GM12891 (cell line): Measurements from ENCODE around the gene IL31RA.

ENCODE experiments used
- DNase-seq: peaks from one replicate; pipeline ENCODE4 v3.0.0; 2011; ENCODE audit warnings: low spot score; ENCODE audit not compliant: insufficient read length
- FAIRE-seq: peaks from 2 replicates; lab custom pipeline; 2011; peaks lifted over from hg19 to GRCh38; lab: Jason Lieb, UNC
- PAX5 ChIP-seq: IDR thresholded peaks from 2 replicates; pipeline ENCODE4 v1.6.1; 2011; ENCODE audit warnings: low read length, moderate library complexity, mild to moderate bottlenecking; ENCODE audit not compliant: insufficient read depth, severe bottlenecking
- POLR2A ChIP-seq: IDR thresholded peaks from 2 replicates; pipeline ENCODE4 v1.6.1; 2011; ENCODE audit warnings: low read depth, low read length, control low read depth
- POLR2AphosphoS5 ChIP-seq: IDR thresholded peaks from 2 replicates; pipeline ENCODE4 v1.6.1; 2011; ENCODE audit warnings: low read depth, low read length, control low read depth
- POU2F2 ChIP-seq: IDR thresholded peaks from 2 replicates; pipeline ENCODE4 v1.6.1; 2011; ENCODE audit warnings: low read depth, mild to moderate bottlenecking, control low read depth, low read length, moderate library complexity
- SPI1 ChIP-seq: IDR thresholded peaks from 2 replicates; pipeline ENCODE4 v1.6.1; 2011; ENCODE audit warnings: low read depth, low read length, control low read depth
- TAF1 ChIP-seq: IDR thresholded peaks from 2 replicates; pipeline ENCODE4 v1.6.1; 2011; ENCODE audit warnings: low read depth, low read length, control low read depth

Gene IL31RA

DNA sequence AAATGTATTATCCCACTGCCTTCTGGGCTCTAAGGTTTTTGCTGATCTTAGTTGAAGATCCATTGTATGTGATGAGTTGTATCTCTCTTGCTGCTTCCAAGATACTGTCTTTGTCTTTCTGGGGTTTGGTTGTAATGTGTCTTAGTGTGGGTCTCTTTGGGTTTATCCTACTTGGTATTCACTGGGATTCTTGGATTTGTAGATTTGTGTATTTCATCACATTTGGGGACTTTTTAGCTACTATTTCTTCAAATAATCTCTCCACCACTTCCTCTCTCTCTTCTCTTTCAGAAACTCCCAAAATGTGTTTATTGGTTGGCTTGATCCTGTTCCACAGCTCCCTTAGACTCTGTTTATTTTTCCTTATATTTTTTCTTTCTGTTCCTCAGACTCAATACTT is 26.5 kb downstream of the IL31RA start:
- TF ChIP-seq PAX5 (no peak), POLR2A (no peak), TAF1 (no peak), POLR2AphosphoS5 (no peak), POU2F2 (no peak), SPI1 (no peak)
- FAIRE-seq (no peak), DNase-seq (no peak)

DNA sequence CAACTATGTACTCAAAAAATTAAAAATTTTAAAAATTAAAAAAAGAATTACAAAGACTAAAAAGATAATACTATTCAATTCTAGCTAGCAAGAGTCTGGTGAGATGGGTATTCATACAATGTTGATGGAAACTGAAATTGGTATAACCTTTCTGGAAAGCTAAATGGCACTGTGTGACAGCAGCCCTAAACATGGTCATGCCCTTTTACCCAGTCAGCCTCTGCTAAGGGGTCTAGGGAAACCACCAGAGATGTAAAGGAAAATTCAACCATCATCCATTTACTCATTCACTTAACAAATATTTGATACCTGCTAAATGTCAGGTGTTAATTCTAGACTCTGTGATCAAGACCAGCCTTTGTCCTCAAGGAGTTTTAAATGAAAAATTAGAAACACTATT is 29.3 kb downstream of the IL31RA start:
- no peak for TF ChIP-seq POLR2AphosphoS5
- TF ChIP-seq TAF1, result no peak
- TF ChIP-seq SPI1, result no peak
- TF ChIP-seq POLR2A, result no peak
- no peak for TF ChIP-seq POU2F2
- no peak for TF ChIP-seq PAX5
- DNase-seq (no peak), FAIRE-seq (no peak)

DNA sequence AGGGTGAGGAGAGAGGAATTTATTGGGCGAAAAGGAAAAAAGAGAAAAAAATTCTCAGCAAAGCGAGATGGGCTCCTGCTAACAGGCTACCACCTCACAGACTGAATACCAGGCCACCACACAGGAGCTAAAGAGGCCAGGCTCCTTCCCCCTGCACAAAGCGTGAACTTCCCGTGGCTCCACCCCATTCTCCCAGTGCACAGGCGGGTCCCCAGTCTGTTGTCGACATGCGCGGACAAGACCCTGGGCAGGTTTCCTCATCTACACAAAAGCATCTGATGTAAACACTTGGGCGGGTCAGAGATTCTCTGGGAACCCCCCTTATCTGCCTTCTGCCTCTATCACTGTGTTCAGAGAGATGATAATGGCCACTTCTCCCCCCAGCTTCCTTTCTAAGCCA is 34.2 kb downstream of the IL31RA start:
- DNase-seq, result no peak
- TF ChIP-seq TAF1 (no peak), PAX5 (no peak), POU2F2 (no peak)
- FAIRE-seq, result no peak

DNA sequence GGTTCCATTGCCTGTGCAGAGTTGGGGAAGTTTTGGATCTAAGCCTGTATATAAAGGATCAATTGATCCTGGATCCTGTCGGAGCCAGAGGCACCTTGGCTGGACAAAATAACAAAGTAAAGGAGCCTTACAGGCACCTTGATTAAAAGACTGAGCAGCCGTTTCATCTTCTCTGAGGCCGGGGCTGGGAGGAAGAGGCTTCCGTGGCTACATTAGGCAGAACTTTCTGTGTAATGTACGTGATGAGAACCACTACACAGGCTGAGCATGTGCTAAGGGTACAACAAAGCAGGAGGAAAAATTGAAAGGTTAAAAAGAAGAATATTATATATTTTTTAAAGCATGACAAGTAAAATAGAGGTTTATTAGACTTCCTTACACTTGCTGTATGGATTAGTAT is 37.0 kb downstream of the IL31RA start:
- DNase-seq (no peak), FAIRE-seq (no peak)
- TF ChIP-seq POLR2A, result no peak
- TF ChIP-seq SPI1, result no peak
- TF ChIP-seq POU2F2, result no peak
- no peak for TF ChIP-seq POLR2AphosphoS5
- TF ChIP-seq PAX5, result no peak
- TF ChIP-seq TAF1, result no peak

DNA sequence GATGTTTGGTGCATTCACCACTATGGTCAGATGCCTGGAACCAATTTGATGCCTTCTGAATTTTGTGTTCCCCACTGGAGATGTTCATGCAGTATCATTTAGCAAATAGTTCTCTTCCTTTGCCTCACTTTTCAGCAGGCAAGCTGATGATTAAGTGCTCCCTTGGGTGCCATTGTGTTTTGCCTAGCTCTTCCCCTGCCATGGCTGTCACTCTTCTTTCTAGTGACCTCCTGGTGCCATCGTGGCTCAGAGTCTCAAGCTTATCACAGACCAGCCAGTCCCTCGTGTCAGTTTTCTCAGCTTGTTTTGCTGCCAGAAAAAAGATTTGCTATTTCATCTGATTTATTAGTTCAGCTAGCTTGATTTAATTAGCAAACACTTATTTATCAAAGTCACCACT is 41.3 kb downstream of the IL31RA start:
- no peak for DNase-seq
- TF ChIP-seq SPI1 (no peak), POLR2A (no peak), POU2F2 (no peak), PAX5 (no peak), POLR2AphosphoS5 (no peak), TAF1 (no peak)
- FAIRE-seq, result no peak

DNA sequence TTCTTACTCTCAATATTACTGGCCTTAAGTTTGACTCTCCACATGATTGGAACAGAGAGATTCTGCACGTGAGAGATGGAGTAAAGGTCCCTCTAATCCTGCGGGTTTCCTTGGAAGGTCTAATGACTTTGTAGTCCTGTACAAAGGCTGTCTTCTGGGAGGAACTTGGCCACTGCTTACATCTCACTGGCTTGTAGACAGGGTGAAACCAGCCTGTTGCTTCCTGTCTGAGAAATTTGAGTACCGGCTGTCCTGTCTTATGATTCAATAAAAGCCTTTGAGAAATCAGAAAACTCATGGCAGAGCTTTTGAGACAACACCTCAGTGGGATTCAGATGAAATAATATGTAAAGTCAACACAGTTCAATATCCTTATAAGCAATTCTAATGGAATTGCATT is 43.0 kb downstream of the IL31RA start:
- no peak for TF ChIP-seq POLR2A
- no peak for TF ChIP-seq POU2F2
- no peak for TF ChIP-seq PAX5
- no peak for TF ChIP-seq POLR2AphosphoS5
- DNase-seq, result no peak
- FAIRE-seq, result no peak

DNA sequence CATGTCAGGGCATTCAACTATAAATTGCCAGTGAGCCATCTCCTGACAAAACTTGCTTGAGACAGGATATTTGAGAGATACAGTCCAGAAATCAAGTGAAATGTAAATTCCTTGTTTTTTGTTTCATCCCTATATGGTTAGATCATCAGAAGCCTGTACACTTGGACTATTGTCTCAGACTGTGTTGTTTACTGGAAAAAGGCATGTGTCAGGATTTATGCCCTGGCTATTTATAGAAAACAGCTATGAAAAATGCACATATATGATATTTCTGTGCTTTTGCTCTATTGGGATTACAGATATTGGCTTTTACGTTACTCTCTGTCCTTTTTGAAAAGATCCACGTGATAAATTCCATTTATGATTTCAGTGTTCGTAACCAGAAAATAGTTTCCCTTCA is 44.2 kb downstream of the IL31RA start:
- FAIRE-seq, result no peak
- no peak for TF ChIP-seq PAX5
- TF ChIP-seq SPI1, result no peak
- no peak for TF ChIP-seq POU2F2
- DNase-seq, result no peak

DNA sequence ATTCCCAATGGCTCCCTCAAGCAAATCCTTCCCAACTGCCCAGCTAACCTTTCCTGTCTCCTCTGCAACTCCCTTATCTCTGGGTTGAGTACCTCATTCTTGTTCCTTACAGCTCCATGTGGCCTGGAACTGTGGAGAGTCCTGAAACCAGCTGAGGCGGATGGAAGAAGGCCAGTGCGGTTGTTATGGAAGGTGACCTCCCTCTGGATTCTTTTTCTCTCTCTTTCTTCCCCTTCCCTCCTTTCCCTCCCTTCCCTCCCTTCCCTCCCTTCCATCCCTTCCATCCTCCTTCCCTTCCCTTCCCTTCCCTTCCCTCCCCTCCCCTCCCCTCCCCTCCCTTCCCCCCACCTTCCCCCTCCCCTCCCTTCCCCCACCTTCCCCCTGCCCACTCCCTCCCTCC is 45.1 kb downstream of the IL31RA start:
- no peak for TF ChIP-seq SPI1
- TF ChIP-seq POLR2A, result no peak
- TF ChIP-seq POU2F2, result no peak
- TF ChIP-seq POLR2AphosphoS5, result no peak
- TF ChIP-seq TAF1, result no peak
- no peak for TF ChIP-seq PAX5
- FAIRE-seq, result no peak
- DNase-seq, result no peak

DNA sequence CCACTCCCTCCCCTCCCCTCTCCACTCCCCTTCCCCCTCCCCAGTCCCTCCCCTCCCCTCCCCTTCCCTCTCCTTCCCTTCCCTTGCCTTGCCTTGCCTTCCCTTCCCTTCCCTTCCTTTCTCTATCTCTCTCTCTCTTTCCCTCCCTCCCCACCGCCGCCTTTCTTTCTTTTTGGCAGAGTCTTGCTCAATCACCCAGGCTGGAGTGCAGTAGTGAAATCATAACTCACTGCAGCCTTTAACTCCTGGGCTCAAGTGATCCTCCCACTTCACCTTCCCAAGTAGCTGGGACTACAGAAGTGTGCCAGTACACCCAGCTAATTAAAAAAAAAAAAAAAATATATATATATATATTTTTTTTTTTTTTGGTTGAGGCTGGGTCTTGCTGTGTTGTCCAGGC is 45.5 kb downstream of the IL31RA start:
- no peak for FAIRE-seq
- no peak for TF ChIP-seq POLR2AphosphoS5
- TF ChIP-seq POU2F2, result no peak
- no peak for TF ChIP-seq POLR2A
- TF ChIP-seq TAF1, result no peak
- no peak for TF ChIP-seq SPI1
- TF ChIP-seq PAX5, result no peak

DNA sequence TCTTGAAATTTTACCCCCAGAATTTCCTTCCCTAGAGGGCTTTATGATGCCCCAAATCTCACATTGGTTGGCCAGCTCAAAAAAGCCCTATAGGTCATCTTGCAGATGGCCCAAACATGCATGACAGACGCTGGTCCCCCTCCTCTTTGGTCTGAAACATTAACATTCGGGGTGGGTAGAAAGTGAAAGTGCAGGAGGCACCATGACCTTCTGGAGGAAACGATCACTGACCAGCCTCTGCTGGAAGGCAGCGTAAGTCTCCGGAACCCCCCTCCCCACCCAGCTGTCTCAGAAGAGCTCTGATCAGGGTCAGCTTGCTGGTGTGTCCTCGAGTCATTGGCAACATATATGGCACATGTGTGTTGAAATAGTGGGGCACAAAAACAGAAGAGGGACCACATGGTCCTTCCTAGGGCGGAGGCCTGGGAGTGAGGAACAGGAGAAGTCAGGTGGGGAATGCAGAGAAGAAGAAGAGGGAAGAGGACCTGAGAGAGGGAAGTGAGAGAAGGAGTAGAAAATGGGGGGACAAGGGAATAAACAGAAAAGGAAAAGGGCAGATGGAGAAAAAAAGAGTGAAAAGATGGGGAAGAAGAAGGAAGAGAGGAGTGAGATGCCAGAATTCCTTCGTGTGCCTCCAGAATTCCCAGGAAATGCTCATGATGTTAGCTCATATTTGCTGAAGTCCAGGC is 46.2 kb downstream of the IL31RA start:
- DNase-seq, result no peak
- FAIRE-seq, result no peak
- no peak for TF ChIP-seq PAX5
- TF ChIP-seq POU2F2, result no peak
- no peak for TF ChIP-seq SPI1
- TF ChIP-seq POLR2AphosphoS5, result no peak
- no peak for TF ChIP-seq POLR2A
- no peak for TF ChIP-seq TAF1

More for the DNA sequence above, 45.5 kb downstream of the IL31RA start:
- no peak for DNase-seq
